RWPE2 (cell line): ENCODE data around the gene NDUFV3.
A peak's percentile ranks its signal among the peaks of the same experiment; 100 is the strongest.
"Not testable (repeated sequence)": the region's sequence is repeated elsewhere in the genome, so short reads cannot be mapped to it uniquely, and the experiment has no call there.

Experiments
- ATAC-seq: fragments of 200-7000 bp; cut with Tn5 transposase; 3 replicates; pipeline ENCODE4 v1.9.1; 2021; ENCODE audit warnings: low read depth
- DNase-seq: peaks from one replicate; pipeline ENCODE4 v3.0.0-alpha.2; 2020; ENCODE audit warnings: low spot score
- H3K27ac ChIP-seq: fragments of 450-650 bp; 2 replicates; pipeline ENCODE4 v1.5.1; 2017; ENCODE audit warnings: mild to moderate bottlenecking; ENCODE audit not compliant: poor library complexity, severe bottlenecking
- H3K27me3 ChIP-seq: fragments of 250-450 bp; sonication (Bioruptor Pico); 2 replicates; pipeline ENCODE4 v1.5.1; 2021; ENCODE audit warnings: mild to moderate bottlenecking, moderate library complexity; ENCODE audit not compliant: insufficient read depth, poor library complexity, severe bottlenecking
- H3K36me3 ChIP-seq: fragments of 250-450 bp; sonication (Bioruptor Pico); 2 replicates; pipeline ENCODE4 v1.5.1; 2020; ENCODE audit warnings: low read depth, mild to moderate bottlenecking, moderate library complexity
- H3K4me1 ChIP-seq: fragments of 250-450 bp; sonication (Bioruptor Pico); 2 replicates; pipeline ENCODE4 v1.5.1; 2021; ENCODE audit warnings: mild to moderate bottlenecking, moderate library complexity; ENCODE audit not compliant: insufficient read depth, poor library complexity, severe bottlenecking
- H3K4me3 ChIP-seq: fragments of 250-450 bp; sonication (Bioruptor Pico); 2 replicates; pipeline ENCODE4 v1.5.1; 2021; ENCODE audit warnings: mild to moderate bottlenecking, moderate library complexity; ENCODE audit not compliant: severe bottlenecking
- H3K9me3 ChIP-seq: fragments of 250-450 bp; sonication (Bioruptor Pico); 2 replicates; pipeline ENCODE4 v1.5.1; 2021; ENCODE audit warnings: mild to moderate bottlenecking, moderate library complexity; ENCODE audit not compliant: severe bottlenecking
- TF ChIP-seq, protein P1 (sequence below): fragments of 450-650 bp; IDR thresholded peaks from one replicate; pipeline ENCODE4 v1.5.1; 2017; ENCODE audit warnings: mild to moderate bottlenecking, moderate library complexity; ENCODE audit not compliant: poor library complexity, severe bottlenecking

NDUFV3 gene

DNA sequence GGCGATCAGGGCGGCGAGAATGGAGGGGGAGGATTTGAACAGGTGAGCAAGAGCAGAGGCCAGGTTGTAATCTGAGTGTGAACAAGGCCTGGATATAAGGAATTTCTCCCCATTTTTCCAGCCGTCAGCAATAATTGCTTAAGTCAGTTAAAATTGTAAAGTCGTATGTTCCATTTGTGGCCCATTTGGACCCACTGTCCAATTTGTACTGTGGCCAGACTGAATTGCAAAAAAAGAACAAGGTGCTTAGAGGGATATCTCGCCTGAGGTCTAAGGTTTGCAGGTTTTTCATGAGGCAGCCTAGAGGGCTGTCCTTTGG lies 31.3 kb downstream of the NDUFV3 start:
- H3K27ac ChIP-seq = peak overlapping the region; percentile 32

DNA sequence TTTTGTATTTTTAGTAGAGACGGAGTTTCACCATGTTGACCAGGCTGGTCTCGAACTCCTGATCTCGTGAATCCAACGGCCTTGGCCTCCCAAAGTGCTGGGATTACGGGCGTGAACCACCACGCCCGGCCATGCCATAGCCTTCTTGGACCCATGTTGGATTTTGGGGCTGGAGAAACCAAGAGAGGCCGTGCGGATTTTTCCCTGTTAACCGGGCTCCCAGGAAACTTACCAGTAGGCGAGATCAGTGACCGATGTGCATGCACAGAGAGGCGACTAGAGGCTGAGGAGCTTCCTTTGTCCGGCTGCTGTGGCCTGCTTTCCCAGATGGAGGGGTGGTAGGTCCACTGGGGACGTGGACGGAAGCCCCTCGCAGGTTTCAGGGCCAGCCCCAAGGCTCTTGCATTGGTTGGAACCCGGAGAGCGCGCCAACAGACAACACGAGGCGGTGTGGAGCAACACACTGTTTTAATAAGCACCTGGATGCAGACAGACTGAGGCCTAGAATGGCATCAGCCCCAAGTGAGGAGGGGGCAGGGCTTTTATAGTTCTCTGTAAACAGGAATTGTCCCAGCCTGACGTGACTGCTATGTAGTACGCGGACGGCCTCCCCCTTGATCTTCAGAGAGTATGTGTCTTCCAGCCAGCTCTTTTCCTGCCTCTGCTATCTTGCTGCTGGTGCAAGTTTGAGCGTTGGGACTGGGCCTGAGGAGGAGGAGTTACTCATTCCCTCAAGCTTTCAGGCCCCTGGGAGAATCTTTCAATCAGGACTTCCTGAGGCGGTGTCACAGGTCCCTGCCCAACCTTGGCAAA lies 32.2 kb downstream of the NDUFV3 start, which contains the start of gene ERVH48-1:
TSS of gene ERVH48-1 (minus strand) at position 517 of the 813 bp plus-strand sequence. CDS start 6,624 bp downstream, outside the sequence.
- Histone ChIP-seq H3K4me3 (no peak within 1 kb of the TSS), H3K9me3 (no peaks in the 10 kb centered on the region), H3K27me3 (no peaks in the 10 kb centered on the region), H3K36me3 (no peaks in the 10 kb centered on the region), H3K4me1 (peaks cover 6% of the 10 kb centered on the region), H3K27ac (peak within 1 kb of the TSS; percentile 32)
- ATAC-seq (no peak), DNase-seq (no peak)
- TF ChIP-seq, protein P1, sequence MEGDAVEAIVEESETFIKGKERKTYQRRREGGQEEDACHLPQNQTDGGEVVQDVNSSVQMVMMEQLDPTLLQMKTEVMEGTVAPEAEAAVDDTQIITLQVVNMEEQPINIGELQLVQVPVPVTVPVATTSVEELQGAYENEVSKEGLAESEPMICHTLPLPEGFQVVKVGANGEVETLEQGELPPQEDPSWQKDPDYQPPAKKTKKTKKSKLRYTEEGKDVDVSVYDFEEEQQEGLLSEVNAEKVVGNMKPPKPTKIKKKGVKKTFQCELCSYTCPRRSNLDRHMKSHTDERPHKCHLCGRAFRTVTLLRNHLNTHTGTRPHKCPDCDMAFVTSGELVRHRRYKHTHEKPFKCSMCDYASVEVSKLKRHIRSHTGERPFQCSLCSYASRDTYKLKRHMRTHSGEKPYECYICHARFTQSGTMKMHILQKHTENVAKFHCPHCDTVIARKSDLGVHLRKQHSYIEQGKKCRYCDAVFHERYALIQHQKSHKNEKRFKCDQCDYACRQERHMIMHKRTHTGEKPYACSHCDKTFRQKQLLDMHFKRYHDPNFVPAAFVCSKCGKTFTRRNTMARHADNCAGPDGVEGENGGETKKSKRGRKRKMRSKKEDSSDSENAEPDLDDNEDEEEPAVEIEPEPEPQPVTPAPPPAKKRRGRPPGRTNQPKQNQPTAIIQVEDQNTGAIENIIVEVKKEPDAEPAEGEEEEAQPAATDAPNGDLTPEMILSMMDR = no peak

More for the DNA sequence above, 31.3 kb downstream of the NDUFV3 start:
- no peak overlapping the region for H3K4me3 ChIP-seq
- H3K36me3 ChIP-seq = no peaks in the 10 kb centered on the region
- H3K4me1 ChIP-seq = peaks cover 6% of the 10 kb centered on the region
- no peak for ATAC-seq
- no peaks in the 10 kb centered on the region for H3K27me3 ChIP-seq
- DNase-seq = no peak
- TF ChIP-seq, protein P1 = no peak
- no peaks in the 10 kb centered on the region for H3K9me3 ChIP-seq

DNA sequence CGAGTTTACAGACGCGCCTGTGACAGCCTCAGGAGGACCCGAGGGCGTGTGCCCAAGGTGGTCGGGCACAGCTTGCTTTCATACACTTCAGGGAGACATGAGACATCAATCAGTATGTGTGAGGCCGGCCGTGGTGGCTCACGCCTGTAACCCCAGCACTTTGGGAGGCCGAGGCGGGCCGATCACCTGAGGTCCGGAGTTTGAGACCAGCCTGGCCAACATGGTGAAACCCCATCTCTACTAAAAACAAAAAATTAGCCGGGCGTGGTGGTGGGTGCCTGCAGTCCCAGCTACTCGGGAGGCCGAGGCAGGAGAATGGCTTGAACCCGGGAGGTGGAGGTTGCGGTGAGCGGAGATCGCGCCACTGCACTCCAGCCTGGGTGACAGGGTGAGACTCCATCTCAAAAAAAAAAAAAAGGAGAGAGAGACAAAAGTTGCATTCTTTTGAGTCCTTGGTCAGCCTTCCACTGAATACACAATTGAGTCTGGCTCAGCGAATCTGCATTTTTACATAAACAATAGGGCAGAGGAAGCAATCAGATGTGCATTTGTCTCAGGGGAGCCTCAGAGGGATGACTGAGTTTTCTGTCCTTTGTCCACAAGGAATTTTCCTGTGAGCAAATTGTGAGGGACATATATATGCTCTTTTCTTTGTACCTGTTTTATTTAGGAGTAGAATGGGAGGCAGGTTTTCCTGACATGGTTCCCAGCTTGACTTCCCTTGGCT lies 34.5 kb downstream of the NDUFV3 start:
- H3K36me3 ChIP-seq, H3K27me3 ChIP-seq, H3K4me1 ChIP-seq, H3K9me3 ChIP-seq, DNase-seq, H3K27ac ChIP-seq, ATAC-seq, H3K4me3 ChIP-seq: not testable (repeated sequence)

DNA sequence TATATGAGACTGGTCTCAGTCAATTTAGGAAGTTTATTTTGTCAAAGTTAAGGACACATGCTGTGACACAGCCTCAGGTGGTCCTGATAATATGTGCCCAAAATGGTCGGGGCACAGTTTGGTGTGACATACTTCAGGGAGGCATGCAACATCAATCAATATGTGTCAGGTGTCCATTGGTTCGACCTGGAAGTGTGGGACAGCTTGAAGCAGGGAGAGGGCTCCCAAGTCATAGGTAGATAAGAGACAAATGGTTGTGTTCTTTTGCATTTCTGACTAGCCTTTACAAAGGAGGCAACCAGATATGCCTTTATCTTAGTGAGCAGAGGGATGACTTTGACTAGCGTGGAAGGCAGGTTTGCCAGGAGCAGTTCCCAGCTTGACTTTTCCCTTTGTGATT lies 36.9 kb downstream of the NDUFV3 start:
- DNase-seq (no peak), ATAC-seq (no peak)
- Histone ChIP-seq H3K4me1 (no peaks in the 10 kb centered on the region), H3K27ac (no peak overlapping the region), H3K27me3 (no peaks in the 10 kb centered on the region), H3K36me3 (no peaks in the 10 kb centered on the region), H3K9me3 (no peaks in the 10 kb centered on the region), H3K4me3 (no peak overlapping the region)
- TF ChIP-seq, protein P1 = no peak

DNA sequence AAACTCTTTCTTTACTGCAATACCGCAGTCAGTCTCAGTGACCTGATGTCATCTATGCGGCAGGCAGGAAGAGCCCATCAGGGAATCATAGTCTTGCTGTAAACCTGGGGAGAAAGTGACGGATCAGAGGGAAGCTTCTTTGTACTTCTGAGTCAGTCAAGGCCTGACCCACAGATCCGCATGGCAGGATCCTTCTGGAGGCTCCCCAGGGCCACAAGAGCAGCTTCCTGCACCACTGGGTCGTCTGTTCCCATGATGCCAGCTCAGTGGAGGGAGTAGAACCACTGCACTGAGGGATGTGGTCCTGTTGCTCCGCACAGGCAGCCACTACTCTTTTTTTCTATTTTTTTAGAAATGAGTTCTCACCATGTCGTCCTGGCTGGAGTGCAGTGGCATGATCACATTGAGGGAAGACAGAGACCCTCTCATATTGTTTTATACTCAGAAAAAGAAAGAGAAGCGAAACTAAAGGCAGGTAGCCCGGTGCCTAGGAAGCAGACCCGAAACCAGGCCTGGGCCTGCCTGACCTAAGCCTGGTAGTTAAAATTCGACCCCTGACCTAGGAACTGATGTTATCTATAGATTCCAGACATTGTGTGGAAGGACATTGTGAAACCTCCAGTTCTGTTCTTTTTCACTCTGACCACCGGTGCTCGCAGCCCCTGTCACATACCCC lies 38.6 kb downstream of the NDUFV3 start:
- Histone ChIP-seq H3K36me3 (no peaks in the 10 kb centered on the region), H3K9me3 (no peaks in the 10 kb centered on the region), H3K27me3 (no peaks in the 10 kb centered on the region), H3K27ac (no peak overlapping the region), H3K4me1 (no peaks in the 10 kb centered on the region), H3K4me3 (no peak overlapping the region)
- TF ChIP-seq, protein P1 = no peak
- no peak for ATAC-seq
- no peak for DNase-seq

DNA sequence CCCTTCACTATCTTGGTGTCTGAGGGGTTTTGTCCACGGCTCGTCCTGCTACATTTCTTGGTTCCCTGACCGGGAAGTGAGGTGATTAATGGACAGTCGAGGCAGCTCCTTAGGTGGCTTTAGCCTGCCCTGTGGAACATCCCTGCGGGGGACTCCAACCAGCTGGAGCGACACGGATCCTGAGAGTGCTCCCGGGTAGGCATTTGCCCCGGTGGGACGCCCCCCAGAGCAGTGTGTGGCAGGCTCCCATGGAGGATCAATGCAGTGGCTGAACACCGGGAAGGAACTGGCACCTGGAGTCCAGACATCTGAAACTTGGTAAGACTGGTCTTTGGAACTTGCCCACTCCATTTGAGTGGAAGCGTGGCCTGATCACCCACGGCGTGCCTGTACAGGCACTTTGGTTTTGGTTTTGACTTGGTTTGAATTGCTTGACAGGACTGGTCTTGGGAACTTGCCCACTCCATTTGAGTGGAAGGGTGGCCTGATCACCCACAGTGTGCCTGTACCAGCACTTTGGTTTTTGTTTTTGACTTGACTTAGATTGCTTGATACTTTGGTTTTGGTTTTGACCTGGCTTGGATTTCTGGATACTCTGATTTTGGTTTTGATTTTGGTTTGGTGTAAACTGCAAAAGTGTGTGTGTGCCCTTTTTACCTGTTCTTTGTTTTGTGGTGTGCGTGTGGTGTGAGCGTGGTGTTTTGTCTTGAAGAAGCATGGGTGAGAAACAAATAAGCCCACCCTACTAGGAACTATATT lies 39.4 kb downstream of the NDUFV3 start:
- not testable (repeated sequence) for H3K27ac ChIP-seq, H3K36me3 ChIP-seq, H3K4me1 ChIP-seq, H3K4me3 ChIP-seq, H3K9me3 ChIP-seq, ATAC-seq, DNase-seq, H3K27me3 ChIP-seq
